HG02870 (cell line): ENCODE data around the gene UGT1A7.
"Not testable (repeated sequence)": the region's sequence is repeated elsewhere in the genome, so short reads cannot be mapped to it uniquely, and the experiment has no call there.

Source experiments
- ATAC-seq: cut with Tn5 transposase; IDR thresholded peaks from one replicate; pipeline ENCODE4 v1.9.1; 2021; ENCODE audit warnings: mild to moderate bottlenecking, moderate library complexity; ENCODE audit not compliant: unreplicated experiment

UGT1A7 gene

GRCh38 chr2:233680361-233681045 lies 1.2 kb upstream of the UGT1A7 start:
- no peak for ATAC-seq

- ATAC-seq, result no peak
These were observed 2.9 kb downstream of the UGT1A7 start for GRCh38 chr2:233684640-233685039.

GRCh38 chr2:233686928-233687327 lies 5.2 kb downstream of the UGT1A7 start:
- ATAC-seq, result no peak

GRCh38 chr2:233688341-233688740 lies 6.6 kb downstream of the UGT1A7 start:
- no peak for ATAC-seq

DNA sequence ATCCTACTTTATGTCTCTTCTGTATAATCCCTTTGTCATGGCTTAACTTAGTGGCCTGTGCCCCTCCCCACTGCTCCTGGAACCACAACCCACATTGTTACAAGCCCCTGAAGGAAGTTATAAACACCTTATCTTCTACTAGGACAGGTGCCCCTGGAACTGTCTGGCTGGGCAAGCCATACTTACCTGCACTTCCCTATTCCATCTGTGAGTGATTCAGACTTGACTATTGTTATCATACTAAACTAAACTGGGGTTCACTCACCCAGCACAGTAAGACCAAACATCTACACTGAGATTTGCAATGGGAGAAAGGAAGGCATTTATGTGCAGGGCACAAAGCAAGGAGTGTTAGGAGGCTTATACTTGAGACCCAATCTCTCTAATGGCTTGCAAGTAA lies 7.3 kb downstream of the UGT1A7 start:
- no peak for ATAC-seq

DNA sequence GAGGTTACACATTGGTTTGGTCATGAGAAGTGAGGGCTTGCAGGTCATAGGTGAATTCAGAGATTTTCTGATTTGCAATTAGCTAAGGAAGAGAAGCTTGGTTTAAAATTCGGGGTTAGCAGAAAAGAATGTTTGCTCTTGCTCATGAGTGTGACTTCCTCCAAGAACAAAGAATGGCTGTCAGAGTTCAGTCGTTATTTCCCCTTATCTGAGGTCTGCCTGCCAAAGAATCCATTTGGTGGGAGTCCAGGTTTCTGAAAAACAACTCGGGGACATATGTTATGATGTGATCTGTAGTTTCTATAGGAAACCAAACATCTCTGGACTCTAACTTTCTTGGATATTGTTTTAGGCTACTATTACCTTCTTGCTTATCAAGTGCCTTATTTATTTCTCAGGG lies 7.8 kb downstream of the UGT1A7 start:
- no peak for ATAC-seq

DNA sequence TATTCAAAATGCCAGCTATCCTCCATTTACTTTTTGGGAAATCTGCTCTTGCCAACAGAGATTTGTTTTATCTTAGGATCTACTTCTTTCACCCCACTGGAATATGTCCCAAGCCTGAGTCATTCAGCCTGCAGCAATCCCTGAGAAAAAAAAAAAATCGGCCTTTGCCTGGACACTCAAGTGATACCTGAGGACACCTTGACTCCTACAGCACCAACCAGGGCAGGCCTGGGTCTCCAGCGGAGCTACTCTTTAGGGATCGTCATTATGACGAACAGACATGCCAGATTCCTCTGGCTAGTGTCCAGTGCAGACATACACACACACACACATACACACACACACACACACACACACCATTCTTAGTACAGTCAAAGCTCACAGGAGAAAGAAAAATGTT lies 8.7 kb downstream of the UGT1A7 start:
- no peak for ATAC-seq

GRCh38 chr2:233691443-233692433 lies 10.0 kb downstream of the UGT1A7 start:
- ATAC-seq, result no peak

DNA sequence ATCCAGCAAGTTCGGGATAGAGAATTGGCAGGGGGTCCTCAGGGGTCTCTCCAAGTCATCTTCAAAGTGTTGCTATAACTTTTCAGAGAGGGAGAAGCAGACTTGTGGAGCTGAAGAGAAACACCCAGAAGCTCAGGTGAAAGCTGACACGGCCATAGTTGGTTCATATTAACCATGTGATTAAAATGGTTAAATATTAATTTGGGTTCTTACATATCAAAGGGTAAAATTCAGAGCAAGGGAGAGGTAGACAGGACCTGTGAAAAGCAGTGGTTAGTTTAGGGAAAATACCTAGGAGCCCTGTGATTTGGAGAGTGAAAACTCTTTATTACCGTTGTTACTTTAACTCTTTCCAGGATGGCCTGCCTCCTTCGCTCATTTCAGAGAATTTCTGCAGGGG lies 10.9 kb downstream of the UGT1A7 start, which contains the start of gene UGT1A6:
TSS of gene UGT1A6 (plus strand) at position 243 of the 400 bp plus-strand sequence. CDS start at position 358, 115 bp downstream.
- no peak for ATAC-seq

GRCh38 chr2:233693963-233694362 lies 12.3 kb downstream of the UGT1A7 start:
- no peak for ATAC-seq

DNA sequence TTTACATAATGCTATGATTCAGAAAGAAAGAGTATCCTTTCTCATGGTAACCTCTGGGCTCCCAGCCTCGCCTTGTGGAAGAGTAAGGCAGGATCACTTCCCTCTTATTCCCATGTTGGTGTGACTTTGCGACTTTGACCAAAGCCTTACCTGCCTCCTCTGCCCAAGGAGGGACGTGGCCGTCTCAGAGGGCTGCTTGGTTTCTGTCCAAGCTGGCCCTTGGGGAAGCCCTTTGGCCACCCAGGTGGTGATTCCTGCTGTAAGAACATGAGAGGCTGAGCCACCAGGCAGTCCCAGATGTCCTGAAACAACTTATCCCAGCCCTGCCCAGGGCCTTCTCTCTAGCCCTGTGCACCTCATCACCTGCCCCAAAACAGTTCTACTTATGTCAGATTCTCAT lies 17.0 kb downstream of the UGT1A7 start:
- ATAC-seq, result no peak

DNA sequence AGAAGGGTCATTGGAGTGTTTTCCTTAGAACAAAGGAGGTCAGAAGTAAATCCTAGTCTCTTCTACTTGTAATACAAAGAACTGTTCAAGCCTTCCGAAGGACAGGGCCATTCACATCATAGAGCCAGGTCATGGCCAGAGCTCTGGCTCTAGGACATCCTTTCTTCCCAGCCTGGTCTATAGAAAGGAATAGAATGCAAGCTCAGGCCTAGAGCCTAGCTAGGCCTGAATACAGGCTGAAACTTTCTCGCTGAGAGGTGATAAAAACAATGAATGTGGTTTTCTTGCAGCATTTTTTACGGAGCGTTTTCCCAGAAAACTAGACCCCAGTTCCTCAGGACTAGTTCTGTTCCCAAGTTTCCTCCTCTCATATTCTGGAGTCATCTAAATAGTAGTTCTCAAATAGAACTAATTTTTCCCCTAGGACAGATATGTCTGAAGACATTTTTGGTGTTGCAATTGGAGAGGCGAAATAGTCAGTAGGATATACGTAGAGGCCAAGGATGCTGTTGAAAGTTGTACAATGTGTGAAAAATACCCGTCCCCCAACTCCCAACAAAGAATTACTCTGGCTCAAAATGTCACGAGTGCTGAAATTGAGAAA lies 17.8 kb downstream of the UGT1A7 start:
- ATAC-seq, result no peak

- ATAC-seq, result no peak
These were observed 18.4 kb downstream of the UGT1A7 start for GRCh38 chr2:233700028-233700635.

DNA sequence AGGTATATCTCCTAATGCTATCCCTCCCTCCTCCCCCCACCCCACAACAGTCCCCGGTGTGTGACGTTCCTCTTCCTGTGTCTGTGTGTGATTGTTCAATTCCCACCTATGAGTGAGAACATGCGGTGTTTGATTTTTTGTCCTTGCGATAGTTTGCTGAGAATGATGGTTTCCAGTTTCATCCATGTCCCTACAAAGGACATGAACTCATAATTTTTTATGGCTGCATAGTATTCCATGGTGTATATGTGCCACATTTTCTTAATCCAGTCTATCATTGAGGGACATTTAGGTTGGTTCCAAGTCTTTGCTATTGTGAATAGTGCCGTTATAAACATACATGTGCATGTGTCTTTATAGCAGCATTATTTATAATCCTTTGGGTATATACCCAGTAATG lies 19.1 kb downstream of the UGT1A7 start:
- ATAC-seq, result not testable (repeated sequence)

GRCh38 chr2:233702238-233702637 lies 20.5 kb downstream of the UGT1A7 start:
- no peak for ATAC-seq

- no peak for ATAC-seq
These were observed 24.3 kb downstream of the UGT1A7 start for GRCh38 chr2:233705911-233706506.

DNA sequence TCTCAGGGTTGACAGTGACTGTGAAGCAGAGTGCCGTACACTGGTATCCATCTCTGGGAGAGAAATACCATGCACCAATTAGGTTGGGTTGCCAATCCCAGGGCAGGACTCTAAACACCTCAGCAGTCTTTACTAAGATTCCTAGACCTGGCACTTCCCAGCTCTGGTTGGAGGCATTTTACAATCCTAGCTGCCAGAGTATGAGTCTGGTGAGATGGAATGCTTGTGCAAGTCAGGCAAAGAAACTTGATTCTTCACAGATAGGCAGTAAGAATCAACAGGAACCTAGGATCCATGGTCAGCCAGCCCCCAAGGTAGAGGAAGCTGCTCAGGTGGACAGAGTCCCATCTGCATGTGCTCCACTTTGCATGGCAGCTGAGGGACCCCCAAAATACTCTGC lies 25.0 kb downstream of the UGT1A7 start:
- no peak for ATAC-seq

- no peak for ATAC-seq
These were observed 26.4 kb downstream of the UGT1A7 start for GRCh38 chr2:233707940-233708644.

GRCh38 chr2:233708942-233709341 lies 27.2 kb downstream of the UGT1A7 start:
- no peak for ATAC-seq
